ENCODE data around the gene APOBEC2. TPM values are rescaled to one million over a fixed set of nuclear protein-coding genes. Genes with fewer than 3 reads are reported as not detected.
A peak's percentile ranks its signal among the peaks of the same experiment; 100 is the strongest.

Gene APOBEC2
- total RNA-seq, 2 donors from 2014 or later, result 0.31 TPM; not detected in 1

- no peaks in the 10 kb centered on the region for H3K9me3 Mint-ChIP-seq
- H3K36me3 Mint-ChIP-seq (ENCODE audit: low read depth), result peaks cover 18% of the 10 kb centered on the region
- Histone ChIP-seq H3K4me3 (ENCODE audit: low read length) (peak overlapping the region; percentile 98), H3K9me3 (ENCODE audit: control insufficient read depth, low read length) (no peaks in the 10 kb centered on the region), H3K36me3 (ENCODE audit: control insufficient read depth, insufficient read depth, low read length) (peaks cover 28% of the 10 kb centered on the region), H3K27me3 (ENCODE audit: control insufficient read depth, insufficient read depth, low read length, poor library complexity, severe bottlenecking) (no peaks in the 10 kb centered on the region), H3K4me1 (ENCODE audit: control insufficient read depth, insufficient read depth, low read length) (peaks cover 9% of the 10 kb centered on the region), H3K27ac (ENCODE audit: low read depth, low read length) (no peak overlapping the region), H3K9ac (ENCODE audit: extremely low read depth, low read length, poor library complexity, severe bottlenecking) (no peak overlapping the region)
- no peak for TF ChIP-seq CTCF (conservative IDR thresholded peaks at IDR 0.05)
- peaks cover 45% of the 10 kb centered on the region for H3K4me1 Mint-ChIP-seq
- no peak for DNase-seq
- no peaks in the 10 kb centered on the region for H3K27me3 Mint-ChIP-seq (ENCODE audit: insufficient read depth)
- peak overlapping the region; percentile 86 for H3K27ac Mint-ChIP-seq
- H3K4me3 Mint-ChIP-seq, result peak overlapping the region; percentile 78
- WGBS, 2 experiments (ENCODE audit: insufficient coverage in 1 of 2, insufficient read length in 1 of 2), result 70 to 72% methylated on average over 8 to 11 of the region's 11 CpGs
These were observed 21.9 kb downstream of the APOBEC2 start for GRCh38 chr6:41074692-41075436.

GRCh38 chr6:41075651-41076626 is 22.9 kb downstream of the APOBEC2 start:
- peak overlapping the region; percentile 98 for H3K4me3 ChIP-seq (ENCODE audit: low read length)
- peaks cover 41% of the 10 kb centered on the region for H3K4me1 Mint-ChIP-seq
- no peaks in the 10 kb centered on the region for H3K9me3 ChIP-seq (ENCODE audit: control insufficient read depth, low read length)

More at GRCh38 chr6:41075651-41076626, 22.9 kb downstream of the APOBEC2 start:
- no peak for TF ChIP-seq CTCF (conservative IDR thresholded peaks at IDR 0.05)
- DNase-seq, result no peak
- Mint-ChIP-seq H3K27me3 (ENCODE audit: insufficient read depth) (no peaks in the 10 kb centered on the region), H3K27ac (peak overlapping the region; percentile 75), H3K36me3 (ENCODE audit: low read depth) (peaks cover 28% of the 10 kb centered on the region), H3K4me3 (peak overlapping the region; percentile 78), H3K9me3 (no peaks in the 10 kb centered on the region)
- Histone ChIP-seq H3K27ac (ENCODE audit: low read depth, low read length) (no peak overlapping the region), H3K27me3 (ENCODE audit: control insufficient read depth, insufficient read depth, low read length, poor library complexity, severe bottlenecking) (no peaks in the 10 kb centered on the region), H3K4me1 (ENCODE audit: control insufficient read depth, insufficient read depth, low read length) (peaks cover 9% of the 10 kb centered on the region), H3K36me3 (ENCODE audit: control insufficient read depth, insufficient read depth, low read length) (peaks cover 29% of the 10 kb centered on the region), H3K9ac (ENCODE audit: extremely low read depth, low read length, poor library complexity, severe bottlenecking) (no peak overlapping the region)
- 86 to 95% methylated on average over 3 to 4 of the region's 4 CpGs for WGBS, 2 experiments (ENCODE audit: insufficient coverage in 1 of 2, insufficient read length in 1 of 2)

All from endodermal cell (in vitro differentiated cells).